Fibroblast of the conjunctiva (primary cell): ENCODE data around the gene UQCC2.

Experiments
- DNase-seq: peaks from one replicate; pipeline ENCODE4 v3.0.0-alpha.2; 2010; ENCODE audit warnings: low read depth

The UQCC2 gene

GRCh38 chr6:33690766-33691165 lies 20.7 kb downstream of the UQCC2 start:
- DNase-seq = no peak

GRCh38 chr6:33689879-33690278 lies 21.6 kb downstream of the UQCC2 start:
- no peak for DNase-seq

- no peak for DNase-seq
Measured at GRCh38 chr6:33689148-33689494, 22.4 kb downstream of the UQCC2 start.

- DNase-seq = no peak
Measured at GRCh38 chr6:33688451-33689147, 22.9 kb downstream of the UQCC2 start.

GRCh38 chr6:33688006-33688405 lies 23.5 kb downstream of the UQCC2 start:
- DNase-seq = no peak

GRCh38 chr6:33686981-33687975 lies 24.2 kb downstream of the UQCC2 start:
- no peak for DNase-seq

- DNase-seq = no peak
Measured at GRCh38 chr6:33686225-33686924, 25.1 kb downstream of the UQCC2 start.

GRCh38 chr6:33685411-33686224 lies 25.9 kb downstream of the UQCC2 start:
- DNase-seq = no peak

- DNase-seq = no peak
Measured at GRCh38 chr6:33684983-33685382, 26.5 kb downstream of the UQCC2 start.

- DNase-seq = no peak
Measured at GRCh38 chr6:33684428-33684896, 27.0 kb downstream of the UQCC2 start.

- DNase-seq = no peak
Measured at GRCh38 chr6:33683576-33684427, 27.7 kb downstream of the UQCC2 start.

GRCh38 chr6:33683051-33683571 lies 28.4 kb downstream of the UQCC2 start:
- DNase-seq = no peak

GRCh38 chr6:33682341-33682740 lies 29.2 kb downstream of the UQCC2 start:
- DNase-seq = no peak

GRCh38 chr6:33679761-33680160 lies 31.7 kb downstream of the UQCC2 start:
- no peak for DNase-seq

- DNase-seq = no peak
Measured at GRCh38 chr6:33678932-33679490, 32.5 kb downstream of the UQCC2 start.

- no peak for DNase-seq
Measured at GRCh38 chr6:33678233-33678931, 33.1 kb downstream of the UQCC2 start.

GRCh38 chr6:33677689-33678088 lies 33.8 kb downstream of the UQCC2 start:
- no peak for DNase-seq

GRCh38 chr6:33677143-33677660 lies 34.3 kb downstream of the UQCC2 start:
- DNase-seq = no peak
